ENCODE data around the gene TRIB2.
A peak's percentile ranks its signal among the peaks of the same experiment; 100 is the strongest.

TRIB2 gene

DNA sequence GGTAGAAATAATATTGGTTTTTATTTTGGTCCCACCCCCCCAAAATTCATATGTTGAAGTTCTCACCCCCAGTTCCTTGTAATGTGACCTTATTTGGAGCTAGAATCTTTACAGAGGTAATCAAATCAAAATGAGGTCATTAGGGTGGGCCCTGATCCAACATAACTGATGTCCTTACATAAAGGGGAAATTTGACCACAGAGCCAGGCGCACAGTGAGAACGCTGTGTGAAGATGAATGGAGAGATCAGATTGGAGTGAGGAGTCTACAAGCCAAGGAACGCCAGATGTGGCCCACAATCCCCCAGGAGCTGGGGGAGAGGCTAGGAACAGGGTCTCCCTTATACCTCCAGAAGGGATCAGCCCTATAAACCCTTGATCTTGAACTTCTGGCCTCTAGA is 31.6 kb upstream of the TRIB2 start:
- no peak for DNase-seq
- TF ChIP-seq POLR2A (IDR thresholded peaks at IDR 0.05; ENCODE audit: low read length) (no peak), GATA1 (IDR thresholded peaks at IDR 0.05; ENCODE audit: low read depth, low read length) (no peak)

DNA sequence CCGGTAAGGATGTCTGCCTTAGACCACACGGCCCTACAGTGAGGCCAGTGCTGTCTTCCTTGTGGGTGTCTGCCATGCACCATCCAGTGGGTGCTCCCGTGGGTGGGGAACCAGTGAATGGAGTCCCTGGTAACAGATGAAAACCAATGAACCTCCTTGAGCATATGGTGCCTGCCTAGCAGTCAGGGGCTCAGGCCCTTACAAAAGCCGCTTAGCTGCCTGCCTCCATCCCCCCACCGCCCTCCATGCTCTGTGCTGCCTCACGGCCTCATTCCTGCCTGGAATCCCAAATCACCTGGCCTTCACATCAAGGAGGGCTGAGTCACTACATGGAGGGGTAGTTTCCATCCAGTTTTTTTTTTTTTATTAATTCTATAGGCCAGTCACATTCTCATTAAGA is 30.8 kb upstream of the TRIB2 start:
- no peak for DNase-seq
- TF ChIP-seq POLR2A (IDR thresholded peaks at IDR 0.05; ENCODE audit: low read length) (no peak), GATA1 (IDR thresholded peaks at IDR 0.05; ENCODE audit: low read depth, low read length) (no peak)

- no peak for DNase-seq
- TF ChIP-seq GATA1 (IDR thresholded peaks at IDR 0.05; ENCODE audit: low read depth, low read length): no peak
- no peak for TF ChIP-seq POLR2A (IDR thresholded peaks at IDR 0.05; ENCODE audit: low read length)
Observed at GRCh38 chr2:12686708-12687283, 29.9 kb upstream of the TRIB2 start.

- TF ChIP-seq GATA1 (IDR thresholded peaks at IDR 0.05; ENCODE audit: low read depth, low read length) (no peak), POLR2A (IDR thresholded peaks at IDR 0.05; ENCODE audit: low read length) (no peak)
- no peak for DNase-seq
Observed at GRCh38 chr2:12688091-12688490, 28.6 kb upstream of the TRIB2 start.

- DNase-seq: no peak
- TF ChIP-seq GATA1 (IDR thresholded peaks at IDR 0.05; ENCODE audit: low read depth, low read length): no peak
- no peak for TF ChIP-seq POLR2A (IDR thresholded peaks at IDR 0.05; ENCODE audit: low read length)
Observed at GRCh38 chr2:12688893-12689292, 27.8 kb upstream of the TRIB2 start.

- no peak for TF ChIP-seq GATA1 (IDR thresholded peaks at IDR 0.05; ENCODE audit: low read depth, low read length)
- no peak for TF ChIP-seq POLR2A (IDR thresholded peaks at IDR 0.05; ENCODE audit: low read length)
- no peak for DNase-seq
Observed at GRCh38 chr2:12693509-12693908, 23.2 kb upstream of the TRIB2 start.

DNA sequence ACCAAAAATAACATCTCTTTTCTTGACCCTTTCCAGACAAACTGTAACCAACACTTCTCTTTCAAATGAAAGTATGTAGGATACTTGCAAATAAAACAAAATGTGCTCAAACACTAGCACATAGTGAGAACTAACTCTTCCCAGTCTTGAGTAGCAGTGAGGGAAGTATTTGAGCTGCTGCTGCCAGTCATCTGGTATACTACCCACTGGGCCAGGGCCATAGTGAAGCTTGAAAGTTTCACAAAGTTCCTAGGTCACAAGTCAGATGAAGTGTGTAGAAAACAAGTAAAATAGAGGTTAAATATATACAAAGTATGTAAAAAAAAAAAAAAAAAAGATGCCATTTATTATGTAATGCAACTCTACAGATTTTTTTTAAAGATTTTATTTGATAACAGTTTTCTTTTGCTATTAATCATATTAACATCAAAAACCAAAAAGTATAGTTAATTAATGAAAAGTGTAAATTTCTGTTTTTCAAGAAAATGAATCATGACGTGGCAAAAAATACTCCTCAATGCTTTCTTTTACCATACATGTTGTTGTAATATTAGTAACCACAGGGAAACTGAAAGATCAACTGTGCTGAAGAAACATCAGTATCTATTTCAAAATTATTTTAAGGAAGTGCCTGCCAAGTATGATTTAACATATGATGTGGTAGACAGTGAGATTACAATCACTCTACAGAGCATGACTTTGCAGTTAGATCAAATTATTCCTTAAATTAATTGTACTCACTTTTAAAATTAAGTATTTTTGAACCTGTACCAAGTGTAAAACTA is 21.6 kb upstream of the TRIB2 start:
- DNase-seq: peak; percentile 6 to 16
- TF ChIP-seq GATA1 (IDR thresholded peaks at IDR 0.05; ENCODE audit: low read depth, low read length) (no peak), POLR2A (IDR thresholded peaks at IDR 0.05; ENCODE audit: low read length) (no peak)

DNA sequence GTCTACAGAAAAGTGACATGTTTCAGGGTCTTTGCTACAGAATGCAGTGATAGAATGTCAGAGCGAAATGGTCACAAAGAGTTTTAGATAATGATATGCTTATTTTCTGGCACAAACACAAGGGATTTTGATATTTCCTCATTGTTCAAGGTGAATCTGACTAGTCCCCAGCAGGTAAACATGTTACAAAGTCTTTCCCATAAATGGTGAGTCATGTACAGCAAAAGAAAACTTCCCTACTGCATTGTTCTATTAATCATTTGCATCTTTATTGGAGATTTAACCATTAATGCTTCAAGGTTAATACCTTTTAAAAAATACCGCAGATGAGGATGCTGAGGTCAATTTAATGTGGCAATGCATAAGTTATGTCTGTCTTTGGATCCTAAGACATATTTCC is 19.1 kb upstream of the TRIB2 start:
- TF ChIP-seq POLR2A (IDR thresholded peaks at IDR 0.05; ENCODE audit: low read length): no peak
- TF ChIP-seq GATA1 (IDR thresholded peaks at IDR 0.05; ENCODE audit: low read depth, low read length): no peak

GRCh38 chr2:12700989-12701388 is 15.7 kb upstream of the TRIB2 start:
- DNase-seq: no peak
- TF ChIP-seq POLR2A (IDR thresholded peaks at IDR 0.05; ENCODE audit: low read length) (no peak), GATA1 (IDR thresholded peaks at IDR 0.05; ENCODE audit: low read depth, low read length) (no peak)

More for the DNA sequence above, 19.1 kb upstream of the TRIB2 start:
- no peak for DNase-seq

GRCh38 chr2:12701786-12702167 is 15.0 kb upstream of the TRIB2 start:
- no peak for DNase-seq
- TF ChIP-seq POLR2A (IDR thresholded peaks at IDR 0.05; ENCODE audit: low read length): no peak
- no peak for TF ChIP-seq GATA1 (IDR thresholded peaks at IDR 0.05; ENCODE audit: low read depth, low read length)

DNA sequence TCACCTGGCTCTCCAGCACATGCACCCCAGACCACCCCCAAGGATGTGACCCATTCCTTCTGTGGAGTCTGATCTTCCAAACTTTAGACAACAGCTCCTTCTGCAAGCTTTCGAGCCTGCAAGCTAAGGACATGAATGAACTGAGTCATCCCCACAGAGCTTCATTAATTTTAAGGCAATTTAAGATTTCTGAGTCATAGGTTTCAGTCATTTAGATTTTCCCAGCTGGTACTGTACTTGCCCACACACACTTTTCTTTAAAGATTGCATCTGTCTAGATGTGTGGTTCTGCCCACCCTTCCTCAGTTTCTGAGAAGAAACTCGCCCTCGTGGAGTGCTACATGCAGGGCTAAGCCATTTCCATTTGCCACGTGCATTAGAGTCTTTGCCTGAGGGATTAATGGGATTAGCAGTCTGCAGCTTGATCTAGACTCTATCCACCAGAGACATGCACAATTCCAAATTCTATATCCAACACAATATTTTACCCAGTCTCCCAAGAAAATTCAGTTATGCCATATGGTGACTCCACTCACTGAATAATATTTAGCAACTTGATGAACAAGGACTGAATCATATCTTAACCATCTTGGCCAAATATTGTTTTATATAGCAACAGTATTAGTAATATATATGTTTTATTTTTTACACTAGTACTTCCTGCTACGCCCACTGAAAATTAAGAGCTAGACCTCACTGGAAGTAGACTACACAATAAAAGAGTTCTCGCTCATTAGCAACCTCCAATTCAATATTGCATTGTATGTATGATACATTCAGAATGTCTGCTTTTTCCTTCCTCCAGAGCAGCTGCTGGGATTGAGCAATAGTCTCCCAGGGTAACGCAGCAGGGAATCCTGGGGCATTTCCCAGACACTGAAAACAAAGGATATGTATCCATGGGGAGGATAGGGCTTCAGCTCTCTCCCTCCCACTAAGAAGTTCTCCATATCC is 14.3 kb upstream of the TRIB2 start:
- TF ChIP-seq POLR2A (IDR thresholded peaks at IDR 0.05; ENCODE audit: low read length): no peak
- no peak for TF ChIP-seq GATA1 (IDR thresholded peaks at IDR 0.05; ENCODE audit: low read depth, low read length)
- DNase-seq: no peak

DNA sequence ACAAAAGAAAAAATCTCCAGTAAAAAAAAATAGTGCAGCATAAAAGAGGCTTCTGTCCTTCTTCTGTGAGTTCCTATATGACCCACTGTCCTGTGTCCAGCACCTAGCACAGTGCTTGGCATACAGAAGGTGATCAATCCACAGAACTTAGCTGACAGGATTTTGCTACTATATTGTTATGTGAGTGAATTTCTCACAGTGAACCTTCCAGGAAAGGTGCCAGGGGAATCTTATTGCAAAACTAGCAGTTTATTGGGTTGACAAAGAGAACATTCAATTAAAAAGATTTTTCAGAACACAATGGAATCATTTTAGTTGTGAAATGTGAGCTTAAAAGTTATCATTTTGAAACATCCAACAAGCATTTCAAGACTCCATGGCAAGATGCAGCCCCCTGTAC is 12.4 kb upstream of the TRIB2 start:
- TF ChIP-seq POLR2A (IDR thresholded peaks at IDR 0.05; ENCODE audit: low read length) (no peak), GATA1 (IDR thresholded peaks at IDR 0.05; ENCODE audit: low read depth, low read length) (no peak)
- DNase-seq: no peak

DNA sequence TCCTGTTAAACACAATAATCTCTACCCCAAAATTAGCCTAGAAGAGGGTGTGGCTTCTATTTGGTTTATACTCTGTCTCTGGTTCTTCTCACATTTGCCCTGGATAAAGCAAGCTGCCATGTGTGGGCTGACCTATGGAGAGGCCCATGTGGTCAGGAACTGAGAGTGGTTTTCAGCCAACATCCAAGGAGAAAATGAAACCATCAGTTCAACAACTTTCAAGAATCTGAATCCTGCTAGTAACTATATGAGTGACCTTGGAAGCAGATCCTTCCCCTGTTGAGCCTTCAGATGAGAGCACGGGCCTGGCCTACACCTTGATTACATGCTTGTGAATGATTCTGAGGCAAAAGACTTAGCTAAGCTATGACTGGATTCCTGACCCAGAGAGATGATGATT is 11.5 kb upstream of the TRIB2 start:
- DNase-seq: peak in 1 of 2 experiments; percentile 40
- TF ChIP-seq POLR2A (IDR thresholded peaks at IDR 0.05; ENCODE audit: low read length) (no peak), GATA1 (IDR thresholded peaks at IDR 0.05; ENCODE audit: low read depth, low read length) (no peak)

DNA sequence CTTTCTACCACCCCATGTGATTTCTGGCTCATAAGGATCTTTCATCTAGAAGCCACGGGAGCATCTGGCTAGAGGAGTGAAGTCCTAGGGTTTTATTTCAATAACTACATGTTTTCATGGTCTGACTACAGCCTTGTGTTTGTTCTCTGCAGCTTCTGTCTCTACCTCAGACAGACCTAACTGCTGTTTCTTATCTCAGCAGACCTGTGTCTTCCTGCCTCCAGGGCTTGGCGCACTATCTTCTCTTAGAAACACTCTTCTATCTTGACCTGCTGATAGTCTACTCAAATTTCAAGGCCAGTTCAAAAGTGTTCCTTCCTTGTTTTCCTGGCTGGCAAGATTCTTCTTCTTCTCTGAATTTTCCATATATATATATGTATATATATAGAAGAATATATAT is 11.0 kb upstream of the TRIB2 start:
- TF ChIP-seq POLR2A (IDR thresholded peaks at IDR 0.05; ENCODE audit: low read length): no peak

More for the DNA sequence above, 11.0 kb upstream of the TRIB2 start:
- DNase-seq: peak; percentile 2 to 71

Data from erythroblast (primary cell).